ENCODE data around the gene GRHL3. TPM values are rescaled to one million over a fixed set of nuclear protein-coding genes. Genes with fewer than 3 reads are reported as not detected.

Gene GRHL3
- total RNA-seq, 1 donor: not detected

DNA sequence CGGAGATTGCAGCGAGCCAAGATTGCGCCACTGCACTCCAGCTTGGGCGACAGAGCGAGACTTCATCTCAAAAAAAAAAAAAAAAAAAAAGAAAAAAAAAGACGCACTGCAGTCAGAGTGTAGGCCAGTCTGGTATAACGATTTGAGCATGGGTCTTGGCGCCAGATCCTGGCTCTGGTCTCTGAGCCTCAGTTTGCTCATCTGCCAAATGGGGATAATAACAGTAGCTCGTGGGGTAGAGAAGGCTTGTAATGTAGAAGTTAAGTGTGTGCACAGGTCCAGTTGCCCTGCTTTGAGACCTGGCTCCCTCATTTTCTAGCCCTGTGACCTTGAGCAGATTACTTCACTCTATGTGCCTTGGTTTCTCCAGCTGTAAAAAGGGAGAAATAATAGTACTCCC, 26.3 kb upstream of the GRHL3 start:
- no peak for DNase-seq (ENCODE audit: low read depth in 2 of 3, low spot score in 2 of 3)

DNA sequence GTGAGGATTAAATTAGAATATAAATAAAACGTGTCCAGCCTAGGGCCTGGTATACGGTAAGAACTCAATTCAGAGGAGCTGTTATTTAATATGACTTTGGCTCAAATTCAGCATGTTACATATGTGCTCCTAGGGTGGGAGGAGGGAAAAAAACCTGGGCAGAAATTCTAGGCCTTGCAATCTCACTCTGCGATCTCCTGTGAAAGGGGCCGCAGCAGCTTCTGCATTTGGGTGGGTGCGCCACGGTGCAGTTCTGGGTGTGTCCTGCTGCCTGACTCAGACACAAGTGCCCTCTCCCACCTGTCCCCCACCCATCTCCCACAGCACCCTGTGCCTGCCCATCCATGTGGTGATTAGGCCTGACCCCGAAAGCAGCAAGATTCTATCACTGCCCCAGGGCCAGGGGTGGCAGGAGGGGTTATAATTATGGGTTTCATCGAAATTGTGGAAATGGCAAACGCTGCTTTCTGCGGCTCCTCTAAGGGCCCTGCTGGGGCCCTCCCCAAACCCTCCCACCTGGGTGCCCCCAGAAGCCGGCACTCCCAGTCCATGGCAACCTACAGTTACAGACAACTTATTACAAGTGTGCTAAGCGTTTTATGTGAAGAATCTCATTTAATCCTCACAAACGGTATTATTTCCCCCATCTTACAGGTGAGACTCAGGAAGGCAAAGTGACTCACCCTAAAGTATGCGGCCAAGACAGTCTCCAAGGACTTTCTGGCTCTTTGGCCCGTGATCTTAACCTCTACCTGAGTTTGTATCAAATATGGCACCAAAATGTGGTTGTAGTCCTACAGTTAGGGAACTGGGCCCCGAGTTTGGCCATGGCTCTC, 25.5 kb upstream of the GRHL3 start:
- no peak for DNase-seq (ENCODE audit: low read depth in 2 of 3, low spot score in 2 of 3)

DNA sequence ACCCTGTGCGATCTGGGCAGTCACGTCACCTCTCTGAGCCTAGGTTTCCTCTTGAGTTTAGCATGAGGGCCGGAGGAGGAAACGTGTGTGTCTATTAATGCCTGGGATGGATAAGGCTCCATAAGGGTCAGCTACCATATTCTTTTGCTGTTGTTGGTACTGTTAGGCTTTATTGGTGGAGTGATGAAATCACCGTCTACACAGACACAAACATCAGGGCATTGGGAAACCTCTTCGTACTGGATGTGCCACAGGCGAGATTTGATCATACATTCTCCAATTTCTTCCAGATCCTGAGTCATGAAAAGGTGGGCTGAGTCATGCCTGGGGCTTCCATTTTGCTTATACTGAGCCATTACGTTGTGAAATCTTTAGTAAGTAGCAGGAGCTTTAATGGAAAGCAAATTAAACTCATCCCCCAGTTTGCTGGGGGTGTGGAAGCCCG, 24.9 kb upstream of the GRHL3 start:
- DNase-seq (ENCODE audit: low read depth in 2 of 3, low spot score in 2 of 3): no peak

DNA sequence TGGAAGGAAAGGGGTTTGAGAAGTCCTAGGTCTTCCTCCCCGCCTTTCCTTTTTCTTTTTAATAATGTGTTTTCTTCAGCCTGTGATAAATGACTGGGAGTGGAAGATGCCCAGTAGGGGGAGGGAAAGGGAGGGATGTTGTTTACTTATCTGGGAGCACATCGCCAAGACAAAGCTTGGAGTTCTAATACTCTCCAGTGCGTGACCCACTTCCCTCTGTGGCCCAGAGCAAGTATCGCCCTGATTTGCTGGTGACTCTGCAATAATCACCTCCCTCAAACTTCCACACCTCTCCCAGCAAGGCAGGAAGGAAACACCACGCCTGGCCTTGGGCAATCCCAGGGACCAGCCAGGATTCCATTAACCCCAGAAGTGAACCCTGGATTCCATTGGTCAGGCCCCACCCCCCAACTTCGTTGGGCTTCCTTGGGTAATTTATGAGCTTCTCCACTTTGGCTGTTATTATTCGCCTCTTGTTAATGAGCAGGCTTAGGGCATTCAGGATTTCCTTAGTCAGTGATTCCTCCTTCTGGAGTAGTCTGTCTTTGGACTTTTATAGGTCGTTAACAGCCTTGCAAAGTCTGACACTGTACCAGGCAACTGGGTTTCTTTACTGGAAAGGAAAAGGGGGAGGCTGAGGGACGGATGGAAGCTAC, 24.3 kb upstream of the GRHL3 start:
- DNase-seq (ENCODE audit: low read depth in 2 of 3, low spot score in 2 of 3): no peak

DNA sequence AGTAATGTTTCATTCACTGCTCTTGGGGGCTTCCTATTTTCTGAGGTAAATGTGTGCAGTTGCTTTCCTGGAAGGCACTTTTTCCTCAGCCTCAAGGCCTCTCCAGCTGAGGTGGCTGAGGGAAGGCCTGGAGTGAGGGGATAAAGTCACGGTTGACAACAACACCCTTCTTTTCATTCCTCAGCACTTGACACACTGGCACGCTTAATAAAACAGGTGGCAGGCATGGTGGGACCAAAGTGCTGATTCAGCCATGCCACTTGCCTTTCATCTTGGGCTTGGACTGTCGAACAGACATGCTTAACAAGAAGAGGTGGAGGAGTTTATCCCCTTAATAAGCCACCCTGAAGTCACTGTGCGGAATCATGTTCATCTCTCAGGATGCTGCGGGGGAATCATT, 23.6 kb upstream of the GRHL3 start:
- no peak for DNase-seq (ENCODE audit: low read depth in 2 of 3, low spot score in 2 of 3)

DNA sequence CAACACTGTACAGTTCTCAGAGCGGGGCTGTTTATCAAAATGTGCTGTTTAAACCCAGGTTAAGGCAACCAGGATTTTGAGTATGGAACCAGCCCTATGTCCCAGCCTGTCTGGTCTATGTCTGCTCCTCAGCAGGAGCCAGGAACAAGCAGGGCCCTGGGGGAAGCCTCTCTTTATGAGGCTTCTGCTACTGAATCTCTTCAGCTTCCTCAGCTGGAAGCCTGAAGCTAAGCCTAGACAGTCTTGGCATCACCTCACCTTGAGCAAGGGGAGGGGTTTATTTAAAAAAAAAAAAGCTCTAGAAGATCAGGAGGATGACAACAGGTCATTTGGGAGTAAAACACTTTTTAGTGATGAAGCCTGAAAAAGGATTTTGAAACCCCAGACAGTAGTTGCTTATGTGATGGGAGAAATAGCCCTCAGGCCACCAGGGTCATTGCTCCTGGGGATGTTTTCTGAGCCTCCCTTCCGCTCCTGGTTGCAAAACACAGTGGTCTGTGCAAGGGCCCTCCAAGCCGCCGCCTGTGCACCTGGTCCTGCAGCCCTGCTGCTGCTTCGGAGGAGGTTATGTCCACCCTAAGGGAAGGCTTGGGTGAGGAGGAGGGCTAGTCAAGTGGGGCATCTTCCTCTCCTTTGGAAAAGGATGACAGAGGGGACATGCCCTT, 21.8 kb upstream of the GRHL3 start:
- no peak for DNase-seq (ENCODE audit: low read depth in 2 of 3, low spot score in 2 of 3)

DNA sequence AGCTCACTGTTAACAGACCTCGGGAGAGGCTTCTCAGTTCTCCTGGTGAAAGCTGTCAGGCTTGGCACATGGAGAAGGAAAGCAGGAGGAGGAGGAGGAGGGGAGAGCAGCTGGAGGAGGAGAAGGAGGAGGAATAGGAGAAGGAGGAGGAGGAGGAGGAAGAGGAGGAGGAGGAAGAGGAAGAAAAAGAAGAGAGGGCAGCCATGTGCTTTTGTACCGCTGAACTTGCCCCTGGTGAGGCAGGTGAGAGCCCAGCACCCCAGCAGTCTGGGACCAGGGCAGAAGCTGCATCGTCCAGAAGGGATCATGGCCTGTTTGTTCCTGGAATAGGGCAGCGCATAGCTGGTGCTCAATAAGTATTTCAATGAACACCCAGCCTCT, 21.3 kb upstream of the GRHL3 start:
- DNase-seq (ENCODE audit: low read depth in 2 of 3, low spot score in 2 of 3): no peak

DNA sequence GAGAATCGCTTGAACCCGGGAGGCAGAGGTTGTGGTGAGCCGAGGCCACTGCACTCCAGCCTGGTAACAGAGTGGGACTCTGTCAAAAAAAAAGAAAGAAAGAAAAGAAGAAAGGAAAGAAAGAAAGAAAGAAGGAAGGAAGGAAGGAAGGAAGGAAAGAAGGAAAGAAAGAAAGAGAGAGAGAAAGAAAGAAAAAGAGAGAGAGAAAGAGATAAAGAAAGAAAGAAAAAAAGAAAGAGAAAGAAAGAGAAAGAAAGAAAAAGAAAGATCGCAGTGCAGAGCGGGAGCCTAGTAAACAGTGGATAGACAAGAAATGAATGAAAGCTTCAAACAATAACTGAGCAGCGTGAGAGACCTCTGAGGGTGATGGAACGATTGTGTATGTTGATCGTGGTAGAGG, 20.6 kb upstream of the GRHL3 start:
- DNase-seq (ENCODE audit: low read depth in 2 of 3, low spot score in 2 of 3): no peak

DNA sequence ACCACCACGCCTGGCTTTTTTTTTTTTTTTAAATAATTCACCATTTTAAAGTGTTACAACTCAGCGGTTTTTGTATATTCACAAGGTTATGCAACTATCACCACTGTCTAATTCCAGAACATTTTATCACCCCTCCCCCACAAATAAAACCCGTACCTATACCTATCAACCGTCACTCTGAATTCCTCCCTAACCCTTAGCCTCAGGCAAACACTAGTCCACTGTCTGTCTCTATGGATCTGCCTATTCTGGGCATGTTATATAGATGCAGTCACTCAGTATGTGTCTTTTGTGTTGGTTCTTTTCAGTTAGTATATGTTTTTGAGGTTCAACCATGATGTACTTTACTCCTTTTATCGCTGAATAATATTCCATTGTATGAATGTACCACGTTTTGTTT, 19.3 kb upstream of the GRHL3 start:
- no peak for DNase-seq (ENCODE audit: low read depth in 2 of 3, low spot score in 2 of 3)

DNA sequence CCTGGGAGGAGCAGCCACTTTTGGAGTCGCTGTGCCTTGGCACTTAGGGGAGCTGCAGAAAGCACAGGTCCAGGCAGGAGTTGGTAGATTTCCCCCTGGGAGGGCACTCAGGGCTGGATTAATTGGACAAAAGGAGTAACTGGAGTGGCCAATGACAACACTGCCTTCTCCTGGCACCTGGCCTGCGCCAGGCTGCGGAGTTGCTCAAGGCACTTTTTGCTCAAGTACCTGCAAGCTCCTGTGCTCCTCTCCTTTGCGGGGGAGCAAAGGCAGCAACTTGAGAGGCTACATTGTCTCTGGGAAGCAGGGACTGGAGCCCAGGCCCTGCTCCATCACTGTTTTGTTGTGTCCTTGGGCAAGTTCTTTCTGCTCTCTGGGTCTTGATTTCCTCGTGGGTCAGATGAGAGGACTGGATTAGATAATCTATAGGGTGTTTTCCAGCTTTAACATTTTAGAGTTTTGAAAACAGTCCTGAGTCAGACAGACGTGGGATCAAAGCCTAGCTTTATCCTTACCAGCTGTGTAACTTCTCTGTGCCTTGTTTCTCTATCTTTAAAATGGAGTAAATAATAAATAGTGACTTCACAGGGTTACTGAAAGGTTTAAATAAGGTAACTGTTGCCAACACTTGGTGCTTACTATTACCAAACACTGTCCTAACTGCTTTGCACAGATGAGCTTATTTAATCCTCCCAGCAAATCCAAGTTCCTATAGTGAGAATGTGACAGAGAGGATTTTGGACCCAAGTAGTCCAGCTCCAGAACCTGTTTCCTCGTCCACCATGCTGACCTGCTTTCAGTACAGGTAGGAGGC, 18.0 kb upstream of the GRHL3 start:
- no peak for DNase-seq (ENCODE audit: low read depth in 2 of 3, low spot score in 2 of 3)

DNA sequence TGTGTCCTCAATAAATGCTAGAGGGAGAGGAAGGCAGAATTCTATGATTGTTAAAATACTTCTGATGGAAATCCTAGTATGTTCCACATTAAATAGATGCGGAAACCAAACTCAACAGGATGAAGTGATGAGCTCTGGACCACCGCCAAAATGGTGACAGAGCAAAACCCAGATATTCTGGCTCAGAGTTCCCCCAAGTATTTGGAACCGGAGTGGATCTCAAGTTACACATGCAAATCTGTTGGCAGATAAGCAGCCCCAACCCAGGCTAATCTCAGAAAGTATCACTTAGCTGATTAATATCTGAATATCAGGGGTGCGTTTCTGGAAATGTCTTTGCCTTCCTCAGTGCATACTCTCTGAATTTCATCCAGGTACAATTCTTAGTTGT, 17.4 kb upstream of the GRHL3 start:
- no peak for DNase-seq (ENCODE audit: low read depth in 2 of 3, low spot score in 2 of 3)

DNA sequence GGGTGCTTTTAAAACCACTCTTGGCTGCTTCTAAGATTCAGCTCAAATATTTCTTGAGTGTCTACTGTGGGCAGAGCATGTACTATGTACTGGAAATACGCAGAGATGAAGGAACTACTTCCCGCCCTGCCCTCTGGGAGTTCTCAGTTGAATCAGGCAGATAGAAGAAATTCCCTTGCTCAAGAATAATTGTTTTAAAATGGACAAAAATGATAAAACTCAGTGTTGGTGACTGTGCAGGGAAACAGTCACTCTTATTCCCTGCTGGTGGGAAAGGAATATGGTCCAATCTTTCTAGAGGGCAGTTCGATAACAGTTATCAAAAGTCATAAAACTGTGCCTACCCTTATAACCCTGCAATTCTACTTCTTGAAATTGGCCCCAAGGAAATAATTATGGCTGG, 16.9 kb upstream of the GRHL3 start:
- DNase-seq (ENCODE audit: low read depth in 2 of 3, low spot score in 2 of 3): no peak

DNA sequence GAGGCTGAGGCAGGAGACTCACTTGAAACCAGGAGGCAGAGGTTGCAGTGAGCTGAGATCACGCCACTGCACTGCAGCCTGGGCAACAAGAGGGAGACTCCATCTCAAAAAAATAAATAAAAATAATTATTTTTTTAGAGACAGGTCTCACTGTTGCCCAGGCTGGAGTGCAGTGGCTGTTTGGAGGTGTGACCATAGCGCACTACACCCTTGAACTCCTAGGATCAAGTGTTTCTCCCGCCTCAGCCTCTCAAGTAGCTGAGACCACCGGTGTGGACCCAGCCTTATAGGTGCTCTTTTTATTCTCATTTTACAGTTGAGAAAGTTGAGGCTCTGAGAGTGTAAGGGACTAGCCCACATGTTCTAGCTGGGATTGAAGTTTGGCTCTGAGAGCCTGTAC, 15.6 kb upstream of the GRHL3 start:
- DNase-seq (ENCODE audit: low read depth in 2 of 3, low spot score in 2 of 3): no peak

DNA sequence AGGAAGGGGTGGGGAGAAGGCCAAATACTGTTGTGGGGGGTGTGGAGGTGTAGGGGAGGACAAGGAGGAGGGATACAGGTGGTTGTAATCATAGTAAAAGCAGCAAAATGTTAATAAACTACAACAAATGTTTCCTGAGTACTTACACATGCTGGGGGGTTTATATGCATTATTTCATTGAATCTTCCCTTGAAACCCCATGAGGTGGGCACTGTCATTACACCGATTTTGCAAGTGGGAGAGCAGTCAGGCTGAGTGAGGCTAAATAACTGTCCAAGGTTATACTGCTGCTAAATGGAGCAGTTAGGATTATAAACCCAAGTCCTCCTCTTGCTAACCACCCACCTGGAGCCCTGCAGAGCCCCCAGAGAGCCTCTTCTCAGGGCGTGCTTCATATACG, 14.4 kb upstream of the GRHL3 start:
- DNase-seq (ENCODE audit: low read depth in 2 of 3, low spot score in 2 of 3): no peak

DNA sequence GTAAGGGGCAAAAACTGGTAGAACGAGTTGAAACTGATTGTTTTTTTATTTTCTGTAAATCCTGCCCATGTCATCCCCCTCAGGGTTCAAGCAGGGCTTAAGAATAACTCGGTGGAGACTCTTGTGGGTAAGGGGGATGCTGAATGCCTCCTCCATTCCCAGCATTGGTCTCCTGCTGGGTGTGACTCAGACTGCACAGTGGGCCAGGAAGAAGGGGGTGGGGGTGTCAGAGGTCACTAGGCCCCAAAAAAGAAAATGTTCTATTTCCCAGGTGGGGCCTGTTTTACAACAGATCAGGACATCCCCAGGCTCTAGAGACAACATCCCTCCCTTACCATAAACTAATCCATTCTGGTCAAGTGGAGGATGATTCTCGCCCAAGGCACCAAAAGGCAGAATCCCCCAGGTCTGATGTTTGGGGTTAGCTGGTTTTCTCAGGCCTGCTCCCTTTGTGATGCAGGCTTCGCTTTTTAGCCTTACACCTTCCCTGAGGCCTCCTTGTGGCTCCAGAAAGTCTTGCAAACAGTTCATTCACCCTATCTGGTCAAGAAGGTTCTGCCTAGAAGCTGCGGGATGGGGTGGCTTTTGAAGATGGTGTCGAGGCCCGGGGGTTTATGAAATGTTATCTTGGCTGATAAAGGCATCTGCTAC, 10.7 kb upstream of the GRHL3 start:
- DNase-seq (ENCODE audit: low read depth in 2 of 3, low spot score in 2 of 3): no peak

DNA sequence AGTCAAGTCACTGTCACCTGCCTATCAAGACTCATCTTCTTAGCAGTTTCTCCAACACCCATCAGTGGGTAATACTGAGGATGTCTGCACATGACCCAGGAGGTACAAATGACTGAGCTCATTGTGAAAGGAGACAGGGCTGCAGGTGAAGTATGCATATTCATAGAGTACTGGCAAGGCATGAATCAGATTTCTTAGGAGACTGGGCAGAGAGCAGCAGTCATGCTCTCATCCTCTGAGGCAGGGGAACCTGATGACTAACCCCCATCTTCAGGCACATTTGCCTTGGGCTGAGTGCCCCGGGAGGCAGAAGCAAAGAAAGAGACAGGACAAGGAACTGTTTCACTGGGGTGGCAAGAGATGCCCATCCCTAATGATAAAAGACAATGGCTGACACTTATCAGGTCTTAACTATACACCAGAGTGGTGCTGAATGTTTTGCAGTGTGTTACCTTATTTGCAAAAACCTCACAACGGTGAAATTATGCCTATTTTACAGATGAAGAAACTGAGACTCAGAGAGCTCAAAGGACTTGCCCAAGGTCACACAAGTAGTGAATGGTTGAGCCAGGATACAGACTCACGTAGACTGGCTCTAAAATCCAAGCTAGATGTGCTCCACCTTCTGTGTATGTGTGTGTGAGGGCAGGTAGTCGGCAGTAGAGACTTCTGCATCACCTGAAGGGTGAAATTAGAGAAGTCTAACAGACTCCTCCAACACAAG, 9.2 kb upstream of the GRHL3 start:
- no peak for DNase-seq (ENCODE audit: low read depth in 2 of 3, low spot score in 2 of 3)

DNA sequence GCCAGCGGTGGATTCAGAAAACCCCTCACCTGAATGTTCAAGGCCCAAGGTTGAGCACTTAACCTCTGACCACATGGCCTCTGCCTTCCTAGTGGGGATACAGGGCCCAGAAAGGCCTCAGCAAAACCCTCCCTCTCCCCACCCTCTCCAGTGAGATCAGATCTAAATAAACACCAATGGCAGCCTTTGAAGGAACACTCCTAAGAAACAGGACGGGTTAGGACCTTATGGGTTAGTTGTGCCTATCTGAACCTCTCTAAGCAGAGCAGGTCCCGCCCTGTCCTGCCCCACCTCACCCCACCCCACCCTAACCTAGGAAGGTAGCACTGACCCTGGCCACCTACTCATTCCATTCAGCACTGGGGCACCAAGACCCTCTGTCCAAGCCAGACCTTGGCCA, 7.9 kb upstream of the GRHL3 start:
- DNase-seq (ENCODE audit: low read depth in 2 of 3, low spot score in 2 of 3): no peak

DNA sequence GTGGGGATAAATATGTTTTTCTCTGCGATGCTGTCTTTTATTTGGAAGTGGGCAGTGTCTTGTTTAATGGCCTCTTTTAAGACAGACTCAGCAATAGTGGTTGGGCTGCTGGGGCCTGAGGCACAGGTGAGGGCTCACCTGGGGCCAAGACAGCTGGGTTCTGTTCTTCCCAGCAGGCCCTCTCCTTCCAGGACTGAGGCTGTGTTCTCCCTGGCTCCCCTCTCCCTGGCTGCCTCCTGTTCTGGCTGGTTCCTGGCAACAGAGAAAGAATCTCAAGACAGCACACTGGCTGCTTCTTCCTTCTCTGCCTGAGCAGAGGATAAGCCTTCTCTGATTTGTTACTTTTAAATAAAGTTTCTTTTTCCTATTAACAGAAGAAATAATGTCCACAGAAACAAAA, 7.4 kb upstream of the GRHL3 start:
- DNase-seq (ENCODE audit: low read depth in 2 of 3, low spot score in 2 of 3): no peak

DNA sequence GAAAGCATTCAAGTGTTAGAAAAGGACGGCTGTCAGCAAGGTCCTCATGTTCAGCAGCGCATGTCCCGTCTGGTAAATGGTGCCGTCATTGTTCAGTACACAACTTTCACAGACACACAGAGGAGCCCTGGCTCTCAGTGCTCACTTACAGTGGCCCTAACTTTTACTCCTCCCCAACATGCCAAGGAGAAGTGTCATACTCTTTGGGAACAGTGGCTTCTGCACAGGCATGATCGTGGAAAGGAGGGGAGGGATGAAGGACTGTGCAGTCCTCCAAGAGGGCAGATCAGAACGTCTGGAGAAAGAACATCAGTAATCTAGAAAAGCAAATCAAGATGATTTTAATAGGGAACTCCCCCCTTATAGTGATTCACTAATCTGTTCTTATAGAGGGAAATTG, 3.8 kb upstream of the GRHL3 start:
- DNase-seq (ENCODE audit: low read depth in 2 of 3, low spot score in 2 of 3): no peak

DNA sequence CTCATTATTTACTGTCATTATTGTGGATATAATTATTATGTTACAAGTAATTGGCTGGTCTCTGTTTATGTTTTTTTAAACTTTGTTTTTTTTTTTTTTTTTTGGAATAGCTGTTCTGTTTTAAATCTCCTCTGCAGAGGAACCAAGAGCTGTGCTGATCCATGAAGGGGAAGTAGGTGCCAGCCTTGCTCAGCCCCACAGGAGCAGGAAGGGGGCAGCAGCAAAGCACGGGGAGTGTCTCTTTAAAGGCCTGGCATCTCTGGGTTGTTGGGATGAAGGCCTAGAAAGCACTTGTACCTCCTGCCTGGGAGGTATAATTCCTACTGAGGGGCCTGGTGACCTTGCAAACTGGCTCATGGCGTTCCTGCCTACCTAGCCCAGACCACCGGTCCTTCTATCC, 2.5 kb upstream of the GRHL3 start:
- no peak for DNase-seq (ENCODE audit: low read depth in 2 of 3, low spot score in 2 of 3)

Measured in hematopoietic multipotent progenitor cell (in vitro differentiated cells).